DND-41 (cell line): ENCODE measurements around the gene BSCL2.

Source experiments
- ATAC-seq: fragments of 200-7000 bp; cut with Tn5 transposase; 3 replicates; pipeline ENCODE4 v1.9.1; 2021; ENCODE audit warnings: low read depth; ENCODE audit not compliant: insufficient read depth
- DNase-seq: peaks from one replicate; pipeline ENCODE4 v3.0.0-alpha.2; 2020
- H2AFZ ChIP-seq: 2 replicates; pipeline ENCODE4 v1.6.0; 2012; ENCODE audit warnings: low read depth, low read length
- H3K27ac ChIP-seq: 2 replicates; pipeline ENCODE4 v1.5.1; 2012; ENCODE audit warnings: low read length, inconsistent platforms
- H3K27me3 ChIP-seq: fragments of 200-600 bp; sonication (generic); 2 replicates; pipeline ENCODE4 v1.6.0; 2012; ENCODE audit warnings: low read length, mild to moderate bottlenecking, inconsistent platforms; ENCODE audit not compliant: insufficient read depth, poor library complexity
- H3K36me3 ChIP-seq: 2 replicates; pipeline ENCODE4 v1.5.1; 2012; ENCODE audit warnings: low read length, inconsistent platforms; ENCODE audit not compliant: insufficient read depth
- H3K4me1 ChIP-seq: 2 replicates; pipeline ENCODE4 v1.5.1; 2012; ENCODE audit warnings: mild to moderate bottlenecking, low read length; ENCODE audit not compliant: insufficient read depth
- H3K4me2 ChIP-seq: 2 replicates; pipeline ENCODE4 v1.6.0; 2012; ENCODE audit warnings: mild to moderate bottlenecking, moderate library complexity, low read length, inconsistent platforms; ENCODE audit not compliant: insufficient read depth
- H3K4me3 ChIP-seq, 2 experiments: fragments of 200-600 bp in 1 of 2; shearing (Covaris generic) in 1 of 2; 2 replicates each; pipeline ENCODE4 v1.5.1; 2012 to 2016; ENCODE audit warnings: inconsistent platforms in 2 of 2, low read length in 2 of 2, mild to moderate bottlenecking in 2 of 2, low read depth in 1 of 2, moderate library complexity in 1 of 2
- H3K79me2 ChIP-seq: 2 replicates; pipeline ENCODE4 v1.6.0; 2012; ENCODE audit warnings: low read length, inconsistent platforms; ENCODE audit not compliant: insufficient read depth
- H3K9ac ChIP-seq: 2 replicates; pipeline ENCODE4 v1.6.0; 2012; ENCODE audit warnings: low read depth, mild to moderate bottlenecking, inconsistent platforms, low read length, moderate library complexity
- H3K9me3 ChIP-seq: 2 replicates; pipeline ENCODE4 v1.5.1; 2012; ENCODE audit warnings: low read length, moderate library complexity, mild to moderate bottlenecking, inconsistent platforms; ENCODE audit not compliant: insufficient read depth, severe bottlenecking
- H4K20me1 ChIP-seq: 2 replicates; pipeline ENCODE4 v1.6.0; 2012; ENCODE audit warnings: low read length; ENCODE audit not compliant: insufficient read depth
- CTCF ChIP-seq: IDR thresholded peaks from 2 replicates; pipeline ENCODE4 v1.5.1; 2012; ENCODE audit warnings: borderline replicate concordance, low read length, moderate library complexity, mild to moderate bottlenecking; ENCODE audit not compliant: poor library complexity, severe bottlenecking; ENCODE audit errors: extremely low read depth
- EZH2 ChIP-seq: IDR thresholded peaks from 3 replicates; pipeline ENCODE4 v1.6.1; 2012; ENCODE audit warnings: borderline replicate concordance, low read depth, mild to moderate bottlenecking, moderate library complexity, low read length, inconsistent platforms; ENCODE audit not compliant: severe bottlenecking

The BSCL2 gene

GRCh38 chr11:62678770-62679696, 28.2 kb downstream of the BSCL2 start, which contains the start of gene UBXN1:
Gene UBXN1 (minus strand): TSS chr11:62679073. CDS start chr11:62678923, 150 bp downstream.
- DNase-seq (peak; percentile 90), ATAC-seq (peak; percentile 89)
- peak within 1 kb of the TSS; percentile 100 for H2AFZ ChIP-seq
- peaks cover 29% of the 10 kb centered on the region for H3K36me3 ChIP-seq
- TF ChIP-seq EZH2: no peak
- no peak for TF ChIP-seq CTCF
- H3K4me1 ChIP-seq: peaks cover 31% of the 10 kb centered on the region
- H3K9me3 ChIP-seq: no peaks in the 10 kb centered on the region
- H3K4me2 ChIP-seq: peak within 1 kb of the TSS; percentile 98
- H3K27ac ChIP-seq: peak within 1 kb of the TSS; percentile 98
- peak within 1 kb of the TSS; percentile 99 to 100 for H3K4me3 ChIP-seq
- H4K20me1 ChIP-seq: peaks cover 6% of the 10 kb centered on the region; the same call in 1 of the 2 replicates
- no peaks in the 10 kb centered on the region for H3K27me3 ChIP-seq
- H3K79me2 ChIP-seq: peaks cover 42% of the 10 kb centered on the region
- H3K9ac ChIP-seq: peak within 1 kb of the TSS; percentile 94

- Histone ChIP-seq H3K4me3 (peak overlapping the region; percentile 99 to 100), H3K79me2 (peaks cover 48% of the 10 kb centered on the region), H4K20me1 (peaks cover 6% of the 10 kb centered on the region; the same call in 1 of the 2 replicates), H3K9me3 (no peaks in the 10 kb centered on the region), H3K36me3 (peaks cover 34% of the 10 kb centered on the region), H3K27me3 (no peaks in the 10 kb centered on the region), H3K4me1 (peaks cover 37% of the 10 kb centered on the region), H2AFZ (peak overlapping the region; percentile 100), H3K9ac (peak overlapping the region; percentile 94), H3K27ac (peak overlapping the region; percentile 98), H3K4me2 (peak overlapping the region; percentile 98)
- DNase-seq: no peak
- TF ChIP-seq EZH2: no peak
- TF ChIP-seq CTCF: no peak
- no peak for ATAC-seq
Measured at GRCh38 chr11:62678433-62678769, 28.8 kb downstream of the BSCL2 start.

GRCh38 chr11:62677714-62678113, 29.5 kb downstream of the BSCL2 start:
- no peaks in the 10 kb centered on the region for H3K9me3 ChIP-seq
- H4K20me1 ChIP-seq: peaks cover 6% of the 10 kb centered on the region; the same call in 1 of the 2 replicates
- peaks cover 43% of the 10 kb centered on the region for H3K4me1 ChIP-seq
- H3K36me3 ChIP-seq: peaks cover 41% of the 10 kb centered on the region
- H3K27me3 ChIP-seq: no peaks in the 10 kb centered on the region
- TF ChIP-seq EZH2 (no peak), CTCF (no peak)
- DNase-seq: no peak
- no peak overlapping the region for H3K27ac ChIP-seq
- H3K79me2 ChIP-seq: peaks cover 55% of the 10 kb centered on the region
- ATAC-seq: no peak
- no peak overlapping the region for H2AFZ ChIP-seq
- peak overlapping the region; percentile 99 to 100; a peak in 3 of 4 replicates for H3K4me3 ChIP-seq
- peak overlapping the region; percentile 98 for H3K4me2 ChIP-seq
- H3K9ac ChIP-seq: peak overlapping the region; percentile 94
